Ecto neural progenitor cell (in vitro differentiated cells): ENCODE data around the gene HS6ST3.

ENCODE experiments used
- DNase-seq: peaks from one replicate; pipeline ENCODE4 v3.0.0-alpha.2; 2018; ENCODE audit warnings: low spot score

The HS6ST3 gene

GRCh38 chr13:96199315-96199714 lies 109.4 kb downstream of the HS6ST3 start:
- no peak for DNase-seq

GRCh38 chr13:96200810-96201209 lies 110.9 kb downstream of the HS6ST3 start:
- no peak for DNase-seq

GRCh38 chr13:96202315-96202714 lies 112.4 kb downstream of the HS6ST3 start:
- DNase-seq: no peak

GRCh38 chr13:96203471-96203870 lies 113.6 kb downstream of the HS6ST3 start:
- no peak for DNase-seq

GRCh38 chr13:96214824-96215445 lies 125.0 kb downstream of the HS6ST3 start:
- no peak for DNase-seq

- no peak for DNase-seq
Observed at GRCh38 chr13:96216543-96216942, 126.6 kb downstream of the HS6ST3 start.

GRCh38 chr13:96218475-96218874 lies 128.6 kb downstream of the HS6ST3 start:
- no peak for DNase-seq

- DNase-seq: no peak
Observed at GRCh38 chr13:96221471-96221870, 131.6 kb downstream of the HS6ST3 start.

- no peak for DNase-seq
Observed at GRCh38 chr13:96223231-96223630, 133.3 kb downstream of the HS6ST3 start.

- no peak for DNase-seq
Observed at GRCh38 chr13:96229356-96229755, 139.4 kb downstream of the HS6ST3 start.

- DNase-seq: no peak
Observed at GRCh38 chr13:96238241-96238640, 148.3 kb downstream of the HS6ST3 start.

GRCh38 chr13:96238861-96239260 lies 149.0 kb downstream of the HS6ST3 start:
- no peak for DNase-seq

- DNase-seq: no peak
Observed at GRCh38 chr13:96243376-96243775, 153.5 kb downstream of the HS6ST3 start.

GRCh38 chr13:96248103-96248502 lies 158.2 kb downstream of the HS6ST3 start:
- no peak for DNase-seq

- DNase-seq: no peak
Observed at GRCh38 chr13:96248996-96249395, 159.1 kb downstream of the HS6ST3 start.

- no peak for DNase-seq
Observed at GRCh38 chr13:96252903-96253302, 163.0 kb downstream of the HS6ST3 start.

GRCh38 chr13:96273196-96273595 lies 183.3 kb downstream of the HS6ST3 start:
- DNase-seq: no peak

GRCh38 chr13:96274046-96274445 lies 184.1 kb downstream of the HS6ST3 start:
- no peak for DNase-seq

- no peak for DNase-seq
Observed at GRCh38 chr13:96279904-96280303, 190.0 kb downstream of the HS6ST3 start.

- no peak for DNase-seq
Observed at GRCh38 chr13:96284971-96285370, 195.1 kb downstream of the HS6ST3 start.

- DNase-seq: no peak
Observed at GRCh38 chr13:96285729-96286128, 195.8 kb downstream of the HS6ST3 start.

- no peak for DNase-seq
Observed at GRCh38 chr13:96294930-96295881, 205.3 kb downstream of the HS6ST3 start.

- no peak for DNase-seq
Observed at GRCh38 chr13:96297360-96297759, 207.5 kb downstream of the HS6ST3 start.
